SK-N-SH treated with all-trans-retinoic acid at 6 μM for 48 hours (cell line): ENCODE data around the gene CCDC80.

ENCODE experiments used
- ATAC-seq: fragments of 200-7000 bp; cut with Tn5 transposase; 3 replicates; pipeline ENCODE4 v1.9.1; 2020; ENCODE audit warnings: mild to moderate bottlenecking, moderate library complexity
- ARNTL ChIP-seq: fragments of 450-650 bp; formaldehyde crosslinking; IDR thresholded peaks from 2 replicates; pipeline ENCODE4 v1.5.0; 2020; ENCODE audit warnings: low read depth, mild to moderate bottlenecking, moderate library complexity, borderline replicate concordance
- BACH2 ChIP-seq: fragments of 250-450 bp; sonication (Bioruptor Pico); IDR thresholded peaks from 2 replicates; pipeline ENCODE4 v1.9.0; 2021; ENCODE audit warnings: mild to moderate bottlenecking, borderline replicate concordance
- CSDC2 ChIP-seq: fragments of 250-450 bp; sonication (Bioruptor Pico); IDR thresholded peaks from 2 replicates; pipeline ENCODE4 v1.5.0; 2020; ENCODE audit warnings: mild to moderate bottlenecking, moderate library complexity
- GLIS3 ChIP-seq: fragments of 250-450 bp; sonication (Bioruptor Pico); IDR thresholded peaks from 2 replicates; pipeline ENCODE4 v1.5.0; 2020; ENCODE audit warnings: mild to moderate bottlenecking, moderate library complexity
- ISL1 ChIP-seq: fragments of 250-450 bp; sonication (Bioruptor Pico); IDR thresholded peaks from 2 replicates; pipeline ENCODE4 v2.1.2; 2022; ENCODE audit warnings: mild to moderate bottlenecking, moderate library complexity
- OSR1 ChIP-seq: fragments of 250-450 bp; sonication (Bioruptor Pico); IDR thresholded peaks from 2 replicates; pipeline ENCODE4 v1.8.0; 2022; ENCODE audit warnings: moderate library complexity, mild to moderate bottlenecking, inconsistent platforms
- POU6F1 ChIP-seq: fragments of 250-450 bp; sonication (Bioruptor Pico); IDR thresholded peaks from 2 replicates; pipeline ENCODE4 v1.8.0; 2021; ENCODE audit warnings: low read depth, mild to moderate bottlenecking, moderate library complexity, borderline replicate concordance
- PPARA ChIP-seq: fragments of 250-450 bp; sonication (Bioruptor Pico); IDR thresholded peaks from 2 replicates; pipeline ENCODE4 v1.5.0; 2020; ENCODE audit warnings: mild to moderate bottlenecking, borderline replicate concordance
- SNAI2 ChIP-seq: fragments of 250-450 bp; sonication (Bioruptor Pico); IDR thresholded peaks from 2 replicates; pipeline ENCODE4 v1.5.0; 2020; ENCODE audit warnings: mild to moderate bottlenecking, moderate library complexity
- TOX ChIP-seq: fragments of 250-450 bp; sonication (Bioruptor Pico); IDR thresholded peaks from 2 replicates; pipeline ENCODE4 v1.8.0; 2021; ENCODE audit warnings: mild to moderate bottlenecking, moderate library complexity, borderline replicate concordance
- ZC3H10 ChIP-seq: fragments of 250-450 bp; sonication (Bioruptor Pico); IDR thresholded peaks from 2 replicates; pipeline ENCODE4 v1.5.1; 2021; ENCODE audit warnings: mild to moderate bottlenecking, moderate library complexity
- ZFP3 ChIP-seq: fragments of 250-450 bp; sonication (Bioruptor Pico); IDR thresholded peaks from 2 replicates; pipeline ENCODE4 v1.5.0; 2020; ENCODE audit warnings: mild to moderate bottlenecking, moderate library complexity
- ZFP30 ChIP-seq: fragments of 450-650 bp; formaldehyde crosslinking; IDR thresholded peaks from 2 replicates; pipeline ENCODE4 v1.5.0; 2022; ENCODE audit warnings: mild to moderate bottlenecking, moderate library complexity
- ZNF565 ChIP-seq: fragments of 450-650 bp; formaldehyde crosslinking; conservative IDR thresholded peaks from 2 replicates; pipeline ENCODE4 v1.5.0; 2020; ENCODE audit warnings: low read depth, mild to moderate bottlenecking, moderate library complexity
- ZNF70 ChIP-seq: fragments of 450-650 bp; formaldehyde crosslinking; IDR thresholded peaks from 2 replicates; pipeline ENCODE4 v1.5.0; 2020; ENCODE audit warnings: mild to moderate bottlenecking, moderate library complexity
- ZNF8 ChIP-seq: fragments of 450-650 bp; formaldehyde crosslinking; IDR thresholded peaks from 2 replicates; pipeline ENCODE4 v1.5.0; 2020; ENCODE audit warnings: mild to moderate bottlenecking, moderate library complexity
- TF ChIP-seq, protein P1 (sequence below): fragments of 250-450 bp; sonication (Bioruptor Pico); IDR thresholded peaks from 2 replicates; pipeline ENCODE4 v1.8.0; 2020; ENCODE audit warnings: mild to moderate bottlenecking, moderate library complexity, borderline replicate concordance
- TF ChIP-seq, protein P2 (sequence below): fragments of 250-450 bp; sonication (Bioruptor Pico); IDR thresholded peaks from 2 replicates; pipeline ENCODE4 v1.5.0; 2020; ENCODE audit warnings: mild to moderate bottlenecking, moderate library complexity
- TF ChIP-seq, protein P3 (sequence below): fragments of 250-450 bp; sonication (Bioruptor Pico); IDR thresholded peaks from 2 replicates; pipeline ENCODE4 v1.5.1; 2020; ENCODE audit warnings: low read depth, mild to moderate bottlenecking, moderate library complexity

Gene CCDC80

DNA sequence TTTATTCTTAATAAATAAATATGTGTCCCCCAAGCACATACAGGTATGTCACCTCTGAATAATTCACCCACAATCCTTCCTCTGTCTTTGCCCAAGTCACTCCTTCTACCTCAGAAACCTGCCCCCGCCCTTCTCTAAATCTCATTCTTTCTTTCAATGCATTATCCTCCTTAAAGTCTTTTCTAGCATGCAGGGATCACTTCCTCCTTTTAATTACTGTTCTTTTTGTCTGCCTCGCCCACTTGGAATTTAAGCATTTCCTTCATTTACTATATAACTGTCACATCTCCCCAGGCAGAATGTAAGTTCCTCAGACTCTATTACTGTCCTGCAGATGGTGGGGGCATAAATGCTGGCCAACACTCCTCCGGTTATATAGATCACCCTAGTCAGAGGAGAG is 7.8 kb downstream of the CCDC80 start:
- no peak for ATAC-seq
- TF ChIP-seq, protein P1, sequence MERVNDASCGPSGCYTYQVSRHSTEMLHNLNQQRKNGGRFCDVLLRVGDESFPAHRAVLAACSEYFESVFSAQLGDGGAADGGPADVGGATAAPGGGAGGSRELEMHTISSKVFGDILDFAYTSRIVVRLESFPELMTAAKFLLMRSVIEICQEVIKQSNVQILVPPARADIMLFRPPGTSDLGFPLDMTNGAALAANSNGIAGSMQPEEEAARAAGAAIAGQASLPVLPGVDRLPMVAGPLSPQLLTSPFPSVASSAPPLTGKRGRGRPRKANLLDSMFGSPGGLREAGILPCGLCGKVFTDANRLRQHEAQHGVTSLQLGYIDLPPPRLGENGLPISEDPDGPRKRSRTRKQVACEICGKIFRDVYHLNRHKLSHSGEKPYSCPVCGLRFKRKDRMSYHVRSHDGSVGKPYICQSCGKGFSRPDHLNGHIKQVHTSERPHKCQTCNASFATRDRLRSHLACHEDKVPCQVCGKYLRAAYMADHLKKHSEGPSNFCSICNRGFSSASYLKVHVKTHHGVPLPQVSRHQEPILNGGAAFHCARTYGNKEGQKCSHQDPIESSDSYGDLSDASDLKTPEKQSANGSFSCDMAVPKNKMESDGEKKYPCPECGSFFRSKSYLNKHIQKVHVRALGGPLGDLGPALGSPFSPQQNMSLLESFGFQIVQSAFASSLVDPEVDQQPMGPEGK (CRISPR knock-in tag) = no peak
- no peak for TF ChIP-seq ARNTL (CRISPR knock-in tag)
- TF ChIP-seq ZNF8 (CRISPR knock-in tag) = no peak
- no peak for TF ChIP-seq SNAI2 (CRISPR knock-in tag)
- no peak for TF ChIP-seq GLIS3
- no peak for TF ChIP-seq ZNF70
- TF ChIP-seq ZC3H10 = no peak
- no peak for TF ChIP-seq OSR1 (CRISPR knock-in tag)
- TF ChIP-seq, protein P2, sequence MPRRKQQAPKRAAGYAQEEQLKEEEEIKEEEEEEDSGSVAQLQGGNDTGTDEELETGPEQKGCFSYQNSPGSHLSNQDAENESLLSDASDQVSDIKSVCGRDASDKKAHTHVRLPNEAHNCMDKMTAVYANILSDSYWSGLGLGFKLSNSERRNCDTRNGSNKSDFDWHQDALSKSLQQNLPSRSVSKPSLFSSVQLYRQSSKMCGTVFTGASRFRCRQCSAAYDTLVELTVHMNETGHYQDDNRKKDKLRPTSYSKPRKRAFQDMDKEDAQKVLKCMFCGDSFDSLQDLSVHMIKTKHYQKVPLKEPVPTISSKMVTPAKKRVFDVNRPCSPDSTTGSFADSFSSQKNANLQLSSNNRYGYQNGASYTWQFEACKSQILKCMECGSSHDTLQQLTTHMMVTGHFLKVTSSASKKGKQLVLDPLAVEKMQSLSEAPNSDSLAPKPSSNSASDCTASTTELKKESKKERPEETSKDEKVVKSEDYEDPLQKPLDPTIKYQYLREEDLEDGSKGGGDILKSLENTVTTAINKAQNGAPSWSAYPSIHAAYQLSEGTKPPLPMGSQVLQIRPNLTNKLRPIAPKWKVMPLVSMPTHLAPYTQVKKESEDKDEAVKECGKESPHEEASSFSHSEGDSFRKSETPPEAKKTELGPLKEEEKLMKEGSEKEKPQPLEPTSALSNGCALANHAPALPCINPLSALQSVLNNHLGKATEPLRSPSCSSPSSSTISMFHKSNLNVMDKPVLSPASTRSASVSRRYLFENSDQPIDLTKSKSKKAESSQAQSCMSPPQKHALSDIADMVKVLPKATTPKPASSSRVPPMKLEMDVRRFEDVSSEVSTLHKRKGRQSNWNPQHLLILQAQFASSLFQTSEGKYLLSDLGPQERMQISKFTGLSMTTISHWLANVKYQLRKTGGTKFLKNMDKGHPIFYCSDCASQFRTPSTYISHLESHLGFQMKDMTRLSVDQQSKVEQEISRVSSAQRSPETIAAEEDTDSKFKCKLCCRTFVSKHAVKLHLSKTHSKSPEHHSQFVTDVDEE = no peak
- TF ChIP-seq BACH2 (CRISPR knock-in tag) = no peak
- no peak for TF ChIP-seq PPARA (CRISPR knock-in tag)
- TF ChIP-seq, protein P3, sequence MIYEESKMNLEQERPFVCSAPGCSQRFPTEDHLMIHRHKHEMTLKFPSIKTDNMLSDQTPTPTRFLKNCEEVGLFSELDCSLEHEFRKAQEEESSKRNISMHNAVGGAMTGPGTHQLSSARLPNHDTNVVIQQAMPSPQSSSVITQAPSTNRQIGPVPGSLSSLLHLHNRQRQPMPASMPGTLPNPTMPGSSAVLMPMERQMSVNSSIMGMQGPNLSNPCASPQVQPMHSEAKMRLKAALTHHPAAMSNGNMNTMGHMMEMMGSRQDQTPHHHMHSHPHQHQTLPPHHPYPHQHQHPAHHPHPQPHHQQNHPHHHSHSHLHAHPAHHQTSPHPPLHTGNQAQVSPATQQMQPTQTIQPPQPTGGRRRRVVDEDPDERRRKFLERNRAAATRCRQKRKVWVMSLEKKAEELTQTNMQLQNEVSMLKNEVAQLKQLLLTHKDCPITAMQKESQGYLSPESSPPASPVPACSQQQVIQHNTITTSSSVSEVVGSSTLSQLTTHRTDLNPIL (CRISPR knock-in tag) = no peak
- TF ChIP-seq ZFP30 = no peak
- TF ChIP-seq POU6F1 = no peak

GRCh38 chr3:112632596-112632995 is 8.3 kb downstream of the CCDC80 start:
- no peak for TF ChIP-seq PPARA (CRISPR knock-in tag)
- no peak for TF ChIP-seq ISL1
- no peak for TF ChIP-seq CSDC2
- TF ChIP-seq ARNTL (CRISPR knock-in tag) = no peak
- TF ChIP-seq TOX (CRISPR knock-in tag) = no peak
- no peak for TF ChIP-seq SNAI2 (CRISPR knock-in tag)
- no peak for TF ChIP-seq ZNF565
- no peak for TF ChIP-seq ZNF70
- no peak for TF ChIP-seq ZC3H10
- no peak for TF ChIP-seq GLIS3
- no peak for TF ChIP-seq POU6F1
- ATAC-seq = no peak

DNA sequence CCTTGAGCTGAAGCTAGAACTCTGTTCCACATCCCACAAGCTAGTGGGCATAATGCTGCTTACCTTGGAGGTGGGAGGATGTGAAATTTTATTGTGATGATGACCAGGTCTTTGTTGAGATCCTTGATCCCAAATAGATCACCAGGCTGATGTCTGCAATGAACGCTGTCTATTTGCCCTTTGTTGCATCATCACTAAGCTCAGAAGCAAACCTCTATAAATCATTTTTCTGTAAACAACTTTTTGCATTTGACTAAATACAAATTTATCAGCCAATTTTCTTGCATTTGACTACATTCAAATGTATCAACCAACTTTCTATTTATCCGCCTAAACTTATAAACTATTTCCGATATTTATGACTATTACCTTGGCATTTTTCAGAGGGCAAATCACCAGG is 9.7 kb downstream of the CCDC80 start:
- ATAC-seq = no peak

GRCh38 chr3:112629425-112629824 is 11.5 kb downstream of the CCDC80 start:
- TF ChIP-seq ISL1 (0 out of 2 replicates have a peak, but pooled peaks have one; percentile 23), ZFP3 (CRISPR knock-in tag) (0 out of 2 replicates have a peak, but pooled peaks have one; percentile 24), ZNF8 (CRISPR knock-in tag) (no peak)

More for the DNA sequence above, 9.7 kb downstream of the CCDC80 start:
- TF ChIP-seq ARNTL (CRISPR knock-in tag) = no peak
- no peak for TF ChIP-seq ZNF565
- no peak for TF ChIP-seq ZC3H10
- no peak for TF ChIP-seq TOX (CRISPR knock-in tag)

More at GRCh38 chr3:112629425-112629824, 11.5 kb downstream of the CCDC80 start:
- ATAC-seq = peak; percentile 94
